Liver (tissue), 9 donors: ENCODE results near the gene SECTM1. TPM values are rescaled to one million over a fixed set of nuclear protein-coding genes. Genes with fewer than 3 reads are reported as not detected.

ENCODE experiments used
- DNase-seq: peaks from one replicate; pipeline ENCODE4 v3.0.0-alpha.2; 2017; ENCODE audit warnings: low spot score
- H3K27ac ChIP-seq, 2 donors: one replicate each; pipeline ENCODE4 v1.7.0; 2013; ENCODE audit warnings: inconsistent platforms in 2 of 2, low read length in 2 of 2, control low read depth in 1 of 2, low read depth in 1 of 2, mild to moderate bottlenecking in 1 of 2
- H3K27me3 ChIP-seq, 4 donors: one replicate each; pipeline versions ENCODE4 v1.6.1 to v1.7.0; 2013; ENCODE audit warnings: low read length in 3 of 4, inconsistent platforms in 1 of 4, mild to moderate bottlenecking in 1 of 4, moderate library complexity in 1 of 4; ENCODE audit not compliant: control insufficient read depth in 4 of 4, insufficient read depth in 4 of 4
- H3K36me3 ChIP-seq, 4 donors: one replicate each; pipeline versions ENCODE4 v1.6.1 to v1.7.0; 2013; ENCODE audit warnings: low read length in 3 of 4, mild to moderate bottlenecking in 3 of 4, low read depth in 1 of 4, moderate library complexity in 1 of 4; ENCODE audit not compliant: control insufficient read depth in 4 of 4, insufficient read depth in 3 of 4
- H3K4me1 ChIP-seq, 4 donors: one replicate each; pipeline versions ENCODE4 v1.6.1 to v1.7.0; 2013; ENCODE audit warnings: low read length in 3 of 4, mild to moderate bottlenecking in 3 of 4, moderate library complexity in 1 of 4; ENCODE audit not compliant: control insufficient read depth in 4 of 4, insufficient read depth in 4 of 4
- H3K4me3 ChIP-seq, 3 donors: one replicate each; pipeline versions ENCODE4 v1.6.1 to v1.7.0; 2013; ENCODE audit warnings: low read length in 3 of 3, control low read depth in 1 of 3, low read depth in 1 of 3, mild to moderate bottlenecking in 1 of 3
- H3K9ac ChIP-seq, 2 donors: one replicate each; pipeline ENCODE4 v1.7.0; 2013; ENCODE audit warnings: low read length in 2 of 2, mild to moderate bottlenecking in 2 of 2, moderate library complexity in 2 of 2, control low read depth in 1 of 2, low read depth in 1 of 2
- H3K9me3 ChIP-seq, 4 donors: one replicate each; pipeline versions ENCODE4 v1.6.1 to v1.7.0; 2013; ENCODE audit warnings: low read length in 3 of 4; ENCODE audit not compliant: control insufficient read depth in 4 of 4
- CTCF ChIP-seq: fragments of 150-350 bp; IDR thresholded peaks from 2 replicates; pipeline ENCODE4 v1.5.1; 2017; ENCODE audit warnings: improper control_type of control experiment, low read depth, low read length; ENCODE audit not compliant: missing input control
- EGR1 ChIP-seq, 2 donors: IDR thresholded peaks; 2 replicates each; pipeline ENCODE4 v1.6.1; 2016 to 2018; ENCODE audit warnings: antibody characterized with exemption in 2 of 2, low read depth in 2 of 2
- FOXA1 ChIP-seq: IDR thresholded peaks from 2 replicates; pipeline ENCODE4 v1.6.1; 2016; ENCODE audit warnings: antibody characterized with exemption
- GABPA ChIP-seq, 2 donors: IDR thresholded peaks in 1 of 2; conservative IDR thresholded peaks in 1 of 2; 2 replicates each; pipeline ENCODE4 v1.6.1; 2016; ENCODE audit warnings: antibody characterized with exemption in 2 of 2, mild to moderate bottlenecking in 1 of 2, moderate library complexity in 1 of 2
- HNF4G ChIP-seq: IDR thresholded peaks from 2 replicates; pipeline ENCODE4 v1.6.1; 2016; ENCODE audit warnings: antibody characterized with exemption
- JUND ChIP-seq, 2 donors: IDR thresholded peaks; 2 replicates each; pipeline ENCODE4 v1.6.1; 2016; ENCODE audit warnings: antibody characterized with exemption in 2 of 2
- NR2F2 ChIP-seq: IDR thresholded peaks from 2 replicates; pipeline ENCODE4 v1.6.1; 2016; ENCODE audit warnings: antibody characterized with exemption
- RAD21 ChIP-seq, 2 donors: IDR thresholded peaks; 2 replicates each; pipeline ENCODE4 v1.6.1; 2016; ENCODE audit warnings: antibody characterized with exemption in 2 of 2, mild to moderate bottlenecking in 2 of 2
- RXRA ChIP-seq, 2 donors: IDR thresholded peaks; 2 replicates each; pipeline ENCODE4 v1.6.1; 2017 to 2018; ENCODE audit warnings: antibody characterized with exemption in 2 of 2, mild to moderate bottlenecking in 1 of 2
- TAF1 ChIP-seq: conservative IDR thresholded peaks from 2 replicates; pipeline ENCODE4 v1.6.1; 2016; ENCODE audit warnings: antibody characterized with exemption, mild to moderate bottlenecking
- YY1 ChIP-seq: IDR thresholded peaks from 2 replicates; pipeline ENCODE4 v1.6.1; 2016; ENCODE audit warnings: antibody characterized with exemption, mild to moderate bottlenecking
- WGBS: extraction: QIAGEN DNeasy Blood & Tissue Kit; methylation state at CpG from one replicate; pipeline ENCODE4 v1.1.7; 2013; 5-methylcytosine and 5-hydroxymethylcytosine counted together
- polyA plus RNA-seq, 2 donors: library from polyadenylated mRNA; stranded (reverse) in 1 of 2; unstranded in 1 of 2; fragments of 200-250 nt in 1 of 2; fragments of >200 nt in 1 of 2; fragmentation: Nextera tagmentation in 1 of 2; extraction: Ambion mirVana in 1 of 2; gene quantifications; one replicate each; pipeline versions ENCODE4 v1.2.1 to v1.2.3, GENCODE V29; 2013 to 2015
- total RNA-seq, 2 donors: library from RNA; depleted of rRNA; stranded (reverse); fragments of >200 nt; gene quantifications; one replicate each; pipeline ENCODE4 v1.2.3, GENCODE V29; 2014
- TF ChIP-seq, protein P1 (sequence below): IDR thresholded peaks from 2 replicates; pipeline ENCODE4 v1.6.1; 2016; ENCODE audit warnings: antibody characterized with exemption
- donor health status: healthy.
- donor health status: healthy.
- donor health status: healthy.
- donor health status: healthy.
- donor health status: healthy.

Gene SECTM1
- total and polyA plus RNA-seq, 4 donors, result 1.3 to 14.2 (median 4.6) TPM

GRCh38 chr17:82329683-82330321 is 3.8 kb downstream of the SECTM1 start (continued):
- TF ChIP-seq, protein P1, sequence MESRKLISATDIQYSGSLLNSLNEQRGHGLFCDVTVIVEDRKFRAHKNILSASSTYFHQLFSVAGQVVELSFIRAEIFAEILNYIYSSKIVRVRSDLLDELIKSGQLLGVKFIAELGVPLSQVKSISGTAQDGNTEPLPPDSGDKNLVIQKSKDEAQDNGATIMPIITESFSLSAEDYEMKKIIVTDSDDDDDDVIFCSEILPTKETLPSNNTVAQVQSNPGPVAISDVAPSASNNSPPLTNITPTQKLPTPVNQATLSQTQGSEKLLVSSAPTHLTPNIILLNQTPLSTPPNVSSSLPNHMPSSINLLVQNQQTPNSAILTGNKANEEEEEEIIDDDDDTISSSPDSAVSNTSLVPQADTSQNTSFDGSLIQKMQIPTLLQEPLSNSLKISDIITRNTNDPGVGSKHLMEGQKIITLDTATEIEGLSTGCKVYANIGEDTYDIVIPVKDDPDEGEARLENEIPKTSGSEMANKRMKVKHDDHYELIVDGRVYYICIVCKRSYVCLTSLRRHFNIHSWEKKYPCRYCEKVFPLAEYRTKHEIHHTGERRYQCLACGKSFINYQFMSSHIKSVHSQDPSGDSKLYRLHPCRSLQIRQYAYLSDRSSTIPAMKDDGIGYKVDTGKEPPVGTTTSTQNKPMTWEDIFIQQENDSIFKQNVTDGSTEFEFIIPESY, result no peak
- TF ChIP-seq EGR1 (IDR thresholded peaks at IDR 0.05; ENCODE audit: low read depth in 2 of 2) (no peak), GABPA (IDR thresholded peaks at IDR 0.05 in 1 of 2, conservative IDR thresholded peaks at IDR 0.05 in 1 of 2) (no peak), RAD21 (IDR thresholded peaks at IDR 0.05) (no peak)

- H3K4me3 ChIP-seq, result no peak overlapping the region
- WGBS, result 78% methylated on average over 15 of the region's 15 CpGs
- H3K4me1 ChIP-seq, result peaks cover 24 to 67% (median 45%) of the 10 kb centered on the region in 4 donors
- no peaks in the 10 kb centered on the region for H3K9me3 ChIP-seq
- H3K27me3 ChIP-seq, result no peaks in the 10 kb centered on the region
- H3K27ac ChIP-seq, result peak overlapping the region; percentile 70 to 89
- TF ChIP-seq RAD21 (IDR thresholded peaks at IDR 0.05) (no peak), JUND (IDR thresholded peaks at IDR 0.05) (no peak), EGR1 (IDR thresholded peaks at IDR 0.05; ENCODE audit: low read depth in 2 of 2) (no peak), TAF1 (no peak), RXRA (IDR thresholded peaks at IDR 0.05) (no peak), YY1 (no peak), HNF4G (no peak), CTCF (no peak), NR2F2 (no peak), GABPA (IDR thresholded peaks at IDR 0.05 in 1 of 2, conservative IDR thresholded peaks at IDR 0.05 in 1 of 2) (no peak), FOXA1 (no peak)
- TF ChIP-seq, protein P1, result no peak
- DNase-seq, result no peak
- no peak overlapping the region for H3K9ac ChIP-seq
- no peaks in the 10 kb centered on the region for H3K36me3 ChIP-seq
Observed at GRCh38 chr17:82328994-82329507, 4.5 kb downstream of the SECTM1 start.
